Prostate gland (tissue), 2 donors: ENCODE data around the gene PKHD1.

Source experiments
- POLR2A ChIP-seq: fragments of 450-650 bp; IDR thresholded peaks from one replicate; pipeline ENCODE4 v1.6.1; 2016; ENCODE audit warnings: antibody characterized with exemption, mild to moderate bottlenecking
- POLR2AphosphoS5 ChIP-seq: sonication (generic); formaldehyde crosslinking; IDR thresholded peaks from one replicate; pipeline ENCODE4 v1.6.1; 2017; ENCODE audit warnings: antibody characterized with exemption
- TF ChIP-seq, protein P1 (sequence below), 4 experiments: fragments of 200-600 bp in 2 of 4; fragments of 450-650 bp in 2 of 4; sonication (generic) in 2 of 4; IDR thresholded peaks; 1 replicate in 3 of 4; 2 replicates in 1 of 4; pipeline ENCODE4 v1.5.1; 2016 to 2019; ENCODE audit warnings: antibody characterized with exemption in 4 of 4, mild to moderate bottlenecking in 2 of 4, moderate library complexity in 2 of 4

DNA sequence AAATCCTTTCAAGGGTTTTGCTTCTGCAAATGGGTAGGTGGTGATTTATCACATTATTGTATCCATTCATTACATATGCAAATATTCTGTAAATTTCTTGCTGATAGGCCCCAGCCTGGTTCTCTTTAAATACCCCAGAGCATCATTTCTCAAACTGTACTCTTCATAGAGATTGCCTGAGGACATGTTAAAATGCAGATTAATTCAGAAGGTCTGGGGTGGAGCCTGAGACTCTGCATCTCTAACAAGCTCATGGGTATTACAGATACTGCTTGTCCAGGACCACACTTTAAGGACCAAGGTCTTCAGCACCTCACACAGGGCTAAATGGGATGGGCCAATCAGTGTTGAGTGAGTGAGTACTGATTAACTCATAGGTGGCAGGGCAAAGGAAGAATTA is 46.3 kb downstream of the PKHD1 start:
- TF ChIP-seq, protein P1, sequence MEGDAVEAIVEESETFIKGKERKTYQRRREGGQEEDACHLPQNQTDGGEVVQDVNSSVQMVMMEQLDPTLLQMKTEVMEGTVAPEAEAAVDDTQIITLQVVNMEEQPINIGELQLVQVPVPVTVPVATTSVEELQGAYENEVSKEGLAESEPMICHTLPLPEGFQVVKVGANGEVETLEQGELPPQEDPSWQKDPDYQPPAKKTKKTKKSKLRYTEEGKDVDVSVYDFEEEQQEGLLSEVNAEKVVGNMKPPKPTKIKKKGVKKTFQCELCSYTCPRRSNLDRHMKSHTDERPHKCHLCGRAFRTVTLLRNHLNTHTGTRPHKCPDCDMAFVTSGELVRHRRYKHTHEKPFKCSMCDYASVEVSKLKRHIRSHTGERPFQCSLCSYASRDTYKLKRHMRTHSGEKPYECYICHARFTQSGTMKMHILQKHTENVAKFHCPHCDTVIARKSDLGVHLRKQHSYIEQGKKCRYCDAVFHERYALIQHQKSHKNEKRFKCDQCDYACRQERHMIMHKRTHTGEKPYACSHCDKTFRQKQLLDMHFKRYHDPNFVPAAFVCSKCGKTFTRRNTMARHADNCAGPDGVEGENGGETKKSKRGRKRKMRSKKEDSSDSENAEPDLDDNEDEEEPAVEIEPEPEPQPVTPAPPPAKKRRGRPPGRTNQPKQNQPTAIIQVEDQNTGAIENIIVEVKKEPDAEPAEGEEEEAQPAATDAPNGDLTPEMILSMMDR (IDR thresholded peaks at IDR 0.05) = no peak
- TF ChIP-seq POLR2AphosphoS5 (no peak), POLR2A (no peak)
